ENCODE results near the gene MIPOL1. TPM values are rescaled to one million over a fixed set of nuclear protein-coding genes. Genes with fewer than 3 reads are reported as not detected.

MIPOL1 gene
- total RNA-seq, 1 donor from 2014 or later, result 18.4 TPM

DNA sequence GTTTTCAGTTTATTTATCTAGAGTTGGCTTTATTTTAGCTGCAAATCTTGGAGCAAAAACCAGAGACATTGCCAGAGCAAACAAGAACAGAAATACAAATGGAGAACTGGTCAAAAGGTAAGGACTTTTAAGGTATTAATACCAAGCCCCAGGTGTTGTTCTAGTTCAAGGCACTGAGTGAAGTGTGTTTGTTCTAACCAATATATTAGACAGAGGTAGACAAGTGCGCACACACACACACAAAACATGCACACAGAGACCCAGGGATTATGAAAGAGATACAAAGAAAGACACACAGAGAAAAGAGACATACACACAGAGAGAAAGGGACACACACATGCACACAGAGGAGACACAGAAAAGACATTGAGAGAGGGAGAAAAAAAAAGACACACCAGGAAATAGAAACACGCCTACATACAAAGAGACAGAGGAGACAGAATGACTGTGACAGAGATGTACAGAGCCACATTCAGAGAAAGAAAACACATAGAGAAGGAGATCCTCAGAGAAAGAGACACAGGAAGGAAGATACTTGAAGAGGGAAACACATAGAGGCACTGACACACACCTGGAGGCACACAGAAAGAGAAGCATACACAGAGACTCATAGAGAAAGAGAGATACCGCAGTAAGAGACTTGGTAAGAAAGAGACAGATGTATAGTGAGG, 50.2 kb downstream of the MIPOL1 start:
- no peak overlapping the region for H3K4me3 Mint-ChIP-seq
- H3K9me3 Mint-ChIP-seq, result no peaks in the 10 kb centered on the region
- no peaks in the 10 kb centered on the region for H3K4me1 Mint-ChIP-seq
- Histone ChIP-seq H4K20me1 (ENCODE audit: low read depth) (peaks cover 7% of the 10 kb centered on the region), H3K9ac (no peak overlapping the region), H3K27me3 (no peaks in the 10 kb centered on the region), H3K4me1 (no peaks in the 10 kb centered on the region), H3K79me2 (ENCODE audit: low read depth) (no peaks in the 10 kb centered on the region), H2AFZ (replicated peaks) (no peak overlapping the region), H3F3A (ENCODE audit: low read depth) (no peaks in the 10 kb centered on the region), H3K36me3 (no peaks in the 10 kb centered on the region), H3K27ac (no peak overlapping the region), H3K4me3 (no peak overlapping the region), H3K9me3 (ENCODE audit: low read depth) (no peaks in the 10 kb centered on the region), H3K4me2 (no peak overlapping the region)
- no peak for DNase-seq (ENCODE audit: low spot score)
- TF ChIP-seq EZH2phosphoT487 (IDR thresholded peaks at IDR 0.05) (no peak), EZH2 (IDR thresholded peaks at IDR 0.05) (no peak)
- TF ChIP-seq, protein P1, sequence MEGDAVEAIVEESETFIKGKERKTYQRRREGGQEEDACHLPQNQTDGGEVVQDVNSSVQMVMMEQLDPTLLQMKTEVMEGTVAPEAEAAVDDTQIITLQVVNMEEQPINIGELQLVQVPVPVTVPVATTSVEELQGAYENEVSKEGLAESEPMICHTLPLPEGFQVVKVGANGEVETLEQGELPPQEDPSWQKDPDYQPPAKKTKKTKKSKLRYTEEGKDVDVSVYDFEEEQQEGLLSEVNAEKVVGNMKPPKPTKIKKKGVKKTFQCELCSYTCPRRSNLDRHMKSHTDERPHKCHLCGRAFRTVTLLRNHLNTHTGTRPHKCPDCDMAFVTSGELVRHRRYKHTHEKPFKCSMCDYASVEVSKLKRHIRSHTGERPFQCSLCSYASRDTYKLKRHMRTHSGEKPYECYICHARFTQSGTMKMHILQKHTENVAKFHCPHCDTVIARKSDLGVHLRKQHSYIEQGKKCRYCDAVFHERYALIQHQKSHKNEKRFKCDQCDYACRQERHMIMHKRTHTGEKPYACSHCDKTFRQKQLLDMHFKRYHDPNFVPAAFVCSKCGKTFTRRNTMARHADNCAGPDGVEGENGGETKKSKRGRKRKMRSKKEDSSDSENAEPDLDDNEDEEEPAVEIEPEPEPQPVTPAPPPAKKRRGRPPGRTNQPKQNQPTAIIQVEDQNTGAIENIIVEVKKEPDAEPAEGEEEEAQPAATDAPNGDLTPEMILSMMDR (IDR thresholded peaks at IDR 0.05), result no peak
- no peaks in the 10 kb centered on the region for H3K27me3 Mint-ChIP-seq (ENCODE audit: insufficient read depth, low read depth)
- no peaks in the 10 kb centered on the region for H3K36me3 Mint-ChIP-seq
- H3K27ac Mint-ChIP-seq, result no peak overlapping the region

DNA sequence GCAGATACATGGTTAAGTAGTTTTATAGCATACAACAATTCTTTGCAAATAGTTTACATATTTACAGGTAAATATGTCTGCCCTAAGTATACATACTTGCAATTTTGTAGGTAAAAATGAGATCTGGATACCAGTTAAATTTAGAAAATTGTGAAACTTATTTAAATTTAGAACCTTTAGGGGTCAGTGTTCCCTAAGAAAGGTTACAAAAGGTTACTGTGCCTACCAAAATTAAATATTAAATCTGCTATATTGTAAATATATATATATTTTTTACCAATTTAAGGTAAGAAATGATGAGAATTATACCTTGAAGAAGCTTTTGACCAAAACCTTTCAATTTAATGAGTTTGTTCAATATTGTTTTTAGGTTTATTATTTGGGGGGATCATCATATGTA, 54.0 kb downstream of the MIPOL1 start:
- Mint-ChIP-seq H3K4me3 (no peak overlapping the region), H3K4me1 (peaks cover under 1% of the 10 kb centered on the region), H3K27me3 (ENCODE audit: insufficient read depth, low read depth) (peaks cover under 1% of the 10 kb centered on the region), H3K9me3 (no peaks in the 10 kb centered on the region), H3K27ac (no peak overlapping the region), H3K36me3 (no peaks in the 10 kb centered on the region)
- H3K4me3 ChIP-seq, result no peak overlapping the region
- TF ChIP-seq, protein P1 (IDR thresholded peaks at IDR 0.05), result peak; percentile 45
- no peak for TF ChIP-seq EZH2phosphoT487 (IDR thresholded peaks at IDR 0.05)
- H3K9me3 ChIP-seq (ENCODE audit: low read depth), result no peaks in the 10 kb centered on the region
- peaks cover 1% of the 10 kb centered on the region for H4K20me1 ChIP-seq (ENCODE audit: low read depth)
- no peak overlapping the region for H2AFZ ChIP-seq (replicated peaks)
- no peaks in the 10 kb centered on the region for H3K27me3 ChIP-seq
- H3K27ac ChIP-seq, result no peak overlapping the region
- H3K36me3 ChIP-seq, result no peaks in the 10 kb centered on the region
- DNase-seq (ENCODE audit: low spot score), result no peak
- H3K9ac ChIP-seq, result no peak overlapping the region
- no peak overlapping the region for H3K4me2 ChIP-seq
- H3F3A ChIP-seq (ENCODE audit: low read depth), result no peaks in the 10 kb centered on the region
- no peaks in the 10 kb centered on the region for H3K79me2 ChIP-seq (ENCODE audit: low read depth)
- no peaks in the 10 kb centered on the region for H3K4me1 ChIP-seq

DNA sequence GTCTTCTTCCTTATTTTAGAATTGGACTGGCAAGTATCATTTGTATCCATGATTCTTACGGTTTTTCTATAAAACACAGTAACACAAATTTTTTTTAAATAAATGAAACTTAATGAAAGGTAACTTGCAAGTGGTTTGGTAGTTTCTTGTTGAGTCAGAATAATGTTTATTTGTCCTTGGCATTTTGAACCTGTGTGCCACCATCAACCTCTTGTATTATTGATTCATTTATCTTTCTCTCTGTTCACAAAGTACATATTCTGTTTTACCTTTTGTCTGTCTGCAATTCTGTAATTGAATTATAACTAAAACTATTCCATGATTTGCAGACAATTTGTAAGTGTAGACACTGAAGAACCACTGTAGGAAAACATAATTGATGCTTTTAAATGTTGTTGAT, 54.7 kb downstream of the MIPOL1 start:
- peaks cover 2% of the 10 kb centered on the region for H3K27me3 Mint-ChIP-seq (ENCODE audit: insufficient read depth, low read depth)
- Histone ChIP-seq H3K9ac (no peak overlapping the region), H3K36me3 (no peaks in the 10 kb centered on the region), H4K20me1 (ENCODE audit: low read depth) (no peaks in the 10 kb centered on the region), H3K4me1 (no peaks in the 10 kb centered on the region), H3K27ac (no peak overlapping the region), H3K79me2 (ENCODE audit: low read depth) (no peaks in the 10 kb centered on the region), H3K9me3 (ENCODE audit: low read depth) (no peaks in the 10 kb centered on the region), H3K27me3 (no peaks in the 10 kb centered on the region), H3K4me3 (no peak overlapping the region), H3F3A (ENCODE audit: low read depth) (no peaks in the 10 kb centered on the region), H2AFZ (replicated peaks) (no peak overlapping the region), H3K4me2 (no peak overlapping the region)
- no peak for DNase-seq (ENCODE audit: low spot score)
- no peaks in the 10 kb centered on the region for H3K36me3 Mint-ChIP-seq
- H3K4me3 Mint-ChIP-seq, result no peak overlapping the region
- no peak overlapping the region for H3K27ac Mint-ChIP-seq
- H3K4me1 Mint-ChIP-seq, result peaks cover 5% of the 10 kb centered on the region
- H3K9me3 Mint-ChIP-seq, result no peaks in the 10 kb centered on the region
- TF ChIP-seq, protein P1 (IDR thresholded peaks at IDR 0.05), result no peak
- TF ChIP-seq EZH2phosphoT487 (IDR thresholded peaks at IDR 0.05), result no peak
- no peak for TF ChIP-seq EZH2 (IDR thresholded peaks at IDR 0.05)
